ENCODE measurements around the gene SUPT3H.
"Not testable (repeated sequence)": the region's sequence is repeated elsewhere in the genome, so short reads cannot be mapped to it uniquely, and the experiment has no call there.

Gene SUPT3H

DNA sequence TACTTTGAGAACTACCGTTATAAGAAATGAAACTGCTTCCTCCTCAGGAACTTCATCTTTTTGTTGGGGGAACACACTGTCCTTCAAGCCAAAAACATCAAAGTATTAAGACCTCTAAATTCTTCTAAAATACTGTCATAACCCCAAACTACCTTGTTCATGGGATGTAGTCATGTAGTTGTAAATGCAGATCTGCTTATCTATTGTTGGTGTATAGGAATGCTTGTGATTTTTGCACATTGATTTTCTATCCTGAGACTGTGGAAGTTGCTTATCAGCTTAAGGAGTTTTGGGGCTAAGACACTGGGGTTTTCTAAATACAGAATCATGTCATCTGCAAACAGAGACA is 332.5 kb downstream of the SUPT3H start:
- DNase-seq: no peak

DNA sequence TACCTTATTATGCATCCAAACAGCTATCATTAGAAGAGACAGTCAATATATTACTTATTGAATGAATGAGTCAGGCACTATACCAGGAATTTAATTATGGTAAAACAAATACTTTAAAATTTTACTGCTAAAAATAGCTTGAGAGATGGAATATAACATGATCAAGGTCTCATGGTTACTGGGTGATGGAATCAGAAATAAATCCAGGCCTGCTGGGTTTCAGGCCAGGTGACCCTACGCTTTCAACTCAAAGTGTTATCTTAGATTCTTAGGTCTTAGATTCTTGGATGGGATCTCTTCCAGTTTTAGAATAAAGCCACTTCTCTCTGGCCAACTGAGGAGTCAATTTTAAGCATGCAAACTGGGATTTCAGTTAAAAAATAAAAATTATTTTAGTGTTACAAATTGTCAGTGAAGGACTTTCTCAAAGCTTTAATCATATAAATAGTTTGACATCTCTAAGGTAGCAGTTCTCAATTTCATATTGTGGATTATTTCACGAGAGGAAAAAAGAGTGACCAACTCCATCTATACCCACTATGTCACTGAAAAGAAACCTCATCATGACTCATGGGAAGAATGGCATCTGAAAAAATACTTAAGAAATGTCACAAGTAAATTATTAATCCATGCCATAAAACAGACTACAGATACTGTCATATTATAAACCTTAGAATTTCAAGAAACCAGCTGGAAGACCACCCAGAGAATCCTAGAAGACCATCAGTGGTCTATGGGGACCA is 333.1 kb downstream of the SUPT3H start:
- DNase-seq: no peak

- DNase-seq: no peak
Observed at GRCh38 chr6:45044086-45044485, 333.6 kb downstream of the SUPT3H start.

- not testable (repeated sequence) for DNase-seq
Observed at GRCh38 chr6:45042673-45043072, 335.1 kb downstream of the SUPT3H start.

- no peak for DNase-seq
Observed at GRCh38 chr6:45038226-45038625, 339.5 kb downstream of the SUPT3H start.

- DNase-seq: no peak
Observed at GRCh38 chr6:45036103-45036502, 341.6 kb downstream of the SUPT3H start.

DNA sequence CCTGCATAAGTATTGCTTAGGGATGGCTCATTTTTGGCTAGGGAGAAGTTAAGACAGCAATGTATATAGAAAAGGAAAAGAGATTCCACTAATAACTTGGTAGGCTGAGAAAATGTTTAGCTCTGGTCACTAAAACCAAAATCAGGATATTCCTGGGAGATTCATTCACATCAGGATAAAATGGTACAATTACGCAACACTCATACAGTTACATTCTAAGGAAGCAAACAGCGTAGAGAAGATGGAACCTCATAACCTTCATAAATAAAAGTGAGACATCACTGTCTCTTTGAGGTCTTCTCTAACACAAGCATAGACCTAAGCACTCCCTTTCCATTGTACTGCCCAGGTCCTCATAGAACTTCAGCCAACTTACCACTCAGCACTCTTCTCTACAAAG is 345.3 kb downstream of the SUPT3H start:
- DNase-seq: no peak

DNA sequence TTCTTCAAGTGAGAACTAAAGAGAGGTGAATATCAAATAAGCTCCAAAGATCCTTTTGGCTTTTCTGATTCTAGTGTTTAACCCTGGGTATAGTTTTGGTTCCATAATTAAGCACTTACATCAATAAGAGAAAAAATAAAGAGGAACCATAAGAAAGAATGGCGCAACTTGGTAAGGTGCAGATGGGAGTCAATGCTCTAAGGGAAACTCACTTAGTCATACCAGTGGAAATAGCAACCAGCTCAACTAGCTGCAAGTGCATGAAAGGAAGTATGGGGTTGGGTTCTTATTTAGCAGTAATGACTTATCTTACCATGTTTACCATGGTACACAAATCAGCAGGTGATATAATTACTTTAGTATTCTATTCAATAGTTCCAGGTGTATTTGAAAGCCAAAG is 346.1 kb downstream of the SUPT3H start:
- DNase-seq: no peak

DNA sequence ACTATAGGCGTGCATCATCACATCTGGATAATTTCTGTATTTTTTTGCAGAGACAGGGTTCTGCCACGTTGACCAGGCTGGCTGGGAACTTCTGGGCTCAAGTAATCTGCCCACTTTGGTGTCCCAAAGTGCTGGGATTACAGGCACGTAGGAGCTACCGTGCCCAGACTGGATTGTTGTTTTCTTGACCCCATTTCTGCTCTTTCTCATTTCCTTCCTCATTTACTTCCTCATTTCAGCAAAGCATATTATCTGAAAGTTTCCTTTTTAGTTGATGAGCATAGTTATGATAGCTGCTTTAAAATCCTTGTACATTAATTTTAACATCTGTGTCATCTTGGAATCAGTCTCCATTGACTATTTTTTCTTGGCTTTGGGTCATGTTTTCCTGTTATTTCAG is 350.6 kb downstream of the SUPT3H start:
- no peak for DNase-seq

DNA sequence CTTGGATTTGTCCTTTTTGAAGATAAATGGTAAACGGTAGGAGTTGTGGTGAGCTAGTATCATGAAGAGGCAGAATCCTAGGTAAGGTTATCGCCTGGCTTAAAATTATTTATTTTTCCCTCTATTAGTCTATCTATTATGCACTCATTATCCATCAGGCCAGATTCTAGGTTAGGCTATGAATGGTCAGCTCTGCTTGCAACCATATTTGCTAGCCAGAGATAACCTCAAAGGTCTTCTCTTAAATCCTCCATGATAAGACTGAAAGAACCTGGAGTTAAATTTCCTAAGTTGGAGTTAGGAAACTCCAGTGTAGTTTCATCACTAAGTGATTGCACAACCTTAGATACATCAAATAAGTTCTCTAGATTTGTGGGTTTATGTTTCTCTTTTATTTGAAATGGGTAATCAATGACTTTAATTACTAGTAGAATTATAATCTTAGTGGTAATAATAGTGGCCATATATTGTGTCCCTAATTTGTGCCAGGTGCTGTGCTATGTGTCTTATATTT is 351.7 kb downstream of the SUPT3H start:
- DNase-seq: no peak

GRCh38 chr6:45024610-45025009 is 353.1 kb downstream of the SUPT3H start:
- no peak for DNase-seq

GRCh38 chr6:45021676-45022075 is 356.1 kb downstream of the SUPT3H start:
- DNase-seq: no peak

- DNase-seq: no peak
Observed at GRCh38 chr6:45012687-45013086, 365.0 kb downstream of the SUPT3H start.

DNA sequence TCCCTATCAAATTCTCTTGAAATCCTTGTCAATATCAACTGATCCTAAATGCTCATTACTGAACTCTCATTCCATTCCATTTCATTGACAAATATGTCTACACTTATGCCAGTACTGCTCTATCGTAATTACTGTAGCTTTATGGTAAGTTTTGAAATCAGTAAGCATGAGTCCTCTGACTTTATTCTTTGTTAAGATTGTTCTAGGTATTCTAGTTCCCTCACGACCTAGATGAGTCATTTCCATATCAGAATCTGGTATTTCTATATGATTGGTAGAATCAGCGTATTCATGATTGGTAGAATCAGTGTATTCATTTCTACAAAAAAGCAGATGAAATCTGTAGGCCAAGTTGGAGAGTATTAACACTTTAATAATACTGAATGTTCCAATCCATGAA is 368.2 kb downstream of the SUPT3H start:
- DNase-seq: no peak

DNA sequence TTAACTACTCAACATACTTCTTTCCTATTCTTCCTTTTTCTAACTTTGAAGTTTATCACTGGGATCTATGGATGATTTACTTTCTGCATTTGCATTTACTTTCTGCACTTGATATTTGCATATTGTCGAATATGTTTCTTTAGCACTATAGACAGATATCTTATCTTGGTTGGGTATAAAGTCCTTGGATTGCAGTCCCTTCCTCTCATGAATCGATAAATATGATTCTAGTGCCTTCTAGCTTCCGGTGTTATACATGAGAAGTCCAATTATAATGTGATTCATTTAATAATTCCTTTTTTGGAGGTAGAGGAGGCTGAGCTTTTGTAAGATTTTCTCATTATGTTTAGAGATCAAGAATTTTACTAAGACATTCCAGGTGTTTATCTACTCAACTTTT is 370.8 kb downstream of the SUPT3H start:
- no peak for DNase-seq

DNA sequence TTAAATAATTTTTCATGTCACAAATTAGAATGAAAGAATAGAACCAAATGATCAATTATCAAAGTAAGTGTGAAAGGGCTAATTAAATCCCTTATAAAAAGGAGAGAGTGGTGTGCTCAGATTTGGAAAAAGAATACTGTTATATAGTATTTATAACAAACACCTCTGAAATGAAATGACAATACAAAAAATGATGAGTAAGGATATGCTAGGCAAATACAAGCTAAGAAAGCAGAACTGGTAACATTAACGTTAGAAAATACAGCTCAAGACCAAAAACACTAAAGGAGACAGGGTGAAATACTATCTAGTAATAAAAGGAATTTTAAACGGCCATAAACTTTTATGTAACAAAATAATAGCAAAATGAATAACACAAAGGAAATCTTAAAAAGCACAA is 373.8 kb downstream of the SUPT3H start:
- DNase-seq: no peak

GRCh38 chr6:45003387-45003786 is 374.3 kb downstream of the SUPT3H start:
- DNase-seq: no peak

GRCh38 chr6:45002390-45003105 is 375.2 kb downstream of the SUPT3H start:
- DNase-seq: no peak

DNA sequence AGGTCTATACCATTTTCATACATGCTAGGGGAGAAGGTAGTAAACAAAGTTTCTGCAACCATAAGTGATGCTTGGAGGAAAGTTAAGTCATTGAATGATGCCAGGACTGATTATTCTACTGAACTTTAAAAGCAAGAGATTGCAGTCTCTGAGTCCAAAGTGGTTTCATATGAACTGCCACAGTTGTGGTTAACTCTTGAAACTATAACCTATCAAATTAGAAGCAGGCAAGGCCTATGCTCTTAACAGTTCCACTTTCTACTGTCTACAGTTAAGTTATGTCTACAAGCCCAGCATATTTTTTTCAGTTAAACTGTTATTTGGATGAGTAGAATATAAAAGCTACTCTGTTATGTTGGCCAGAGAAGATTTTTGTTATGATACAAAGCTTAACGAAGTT is 376.1 kb downstream of the SUPT3H start:
- no peak for DNase-seq

DNA sequence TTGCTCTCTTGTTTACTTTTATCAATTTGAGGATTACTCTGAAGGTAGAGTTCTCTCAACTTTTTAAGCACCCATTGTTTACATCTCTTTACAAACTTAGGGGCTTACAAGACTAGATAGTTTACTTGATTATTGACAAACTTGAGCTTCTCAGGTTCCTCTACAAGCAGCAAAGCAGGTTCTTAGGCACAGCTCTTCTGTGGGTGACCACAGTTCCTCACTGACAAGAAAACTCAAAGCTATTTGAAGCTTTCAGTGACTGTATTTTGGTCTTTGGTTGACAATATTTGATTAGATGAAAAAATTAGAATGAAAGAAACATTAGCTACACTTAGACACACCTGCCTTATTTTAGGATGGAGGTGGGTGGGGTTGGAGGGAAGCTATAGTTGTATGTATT is 376.9 kb downstream of the SUPT3H start:
- DNase-seq: no peak

GRCh38 chr6:44999066-44999465 is 378.7 kb downstream of the SUPT3H start:
- no peak for DNase-seq

DNA sequence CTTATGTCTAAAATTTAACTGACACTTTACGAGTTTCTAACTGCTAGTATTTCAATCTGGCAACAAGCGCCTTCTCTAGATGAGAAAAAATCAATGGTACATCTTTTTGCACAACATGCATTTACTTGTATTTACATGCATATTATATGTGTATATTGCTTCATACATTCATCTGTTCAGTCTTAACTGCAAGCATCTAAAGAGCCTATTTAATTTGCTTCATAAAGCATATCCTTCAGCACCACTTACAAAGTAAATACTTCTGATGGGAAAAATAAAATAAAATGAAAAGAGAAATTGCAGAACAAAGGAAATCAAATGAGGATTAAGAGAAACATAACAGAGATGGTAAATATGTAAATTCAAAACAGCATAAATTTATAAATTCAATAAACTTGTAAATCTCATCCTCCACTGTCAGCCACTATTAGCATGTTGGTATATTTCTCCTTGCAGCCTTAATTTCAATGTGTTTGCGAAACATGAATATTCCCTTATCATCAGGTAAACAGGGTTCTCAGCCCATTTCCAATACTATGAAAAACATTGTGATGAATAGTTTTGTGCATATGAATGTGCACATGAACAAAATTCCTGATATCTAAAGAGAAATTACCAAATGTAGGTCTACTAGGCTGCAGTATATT is 382.1 kb downstream of the SUPT3H start:
- DNase-seq: no peak

GRCh38 chr6:44989391-44989790 is 388.3 kb downstream of the SUPT3H start:
- no peak for DNase-seq

DNA sequence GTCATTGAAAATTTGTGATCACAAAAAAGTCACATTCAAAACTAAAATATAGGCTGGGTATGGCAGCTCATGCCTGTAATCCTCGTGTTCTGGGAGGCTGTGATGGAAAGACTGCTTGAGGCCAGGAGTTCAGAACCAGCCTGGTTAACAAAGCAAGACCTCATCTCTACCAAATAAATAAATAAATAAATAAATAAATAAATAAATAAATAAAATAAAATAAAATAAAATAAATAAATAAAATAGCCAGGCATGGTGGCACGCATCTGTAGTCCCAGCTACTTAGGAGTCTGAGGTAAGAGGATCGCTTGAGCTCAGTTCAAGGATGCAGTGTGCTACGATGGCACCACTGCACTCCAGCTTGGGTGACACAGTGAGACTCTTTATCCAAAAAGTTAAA is 392.7 kb downstream of the SUPT3H start:
- DNase-seq: no peak
